WTC11 (cell line): ENCODE measurements around the gene SNX20. TPM values are rescaled to one million over a fixed set of nuclear protein-coding genes. Genes with fewer than 3 reads are reported as not detected.

Source experiments
- ATAC-seq: fragments of 200-7000 bp; cut with Tn5 transposase; 2 replicates; pipeline ENCODE4 v1.10.0; 2021; ENCODE audit warnings: mild to moderate bottlenecking, moderate library complexity
- CTCF ChIA-PET: fragments of 300-600 bp; sonication (Branson Sonifier 250); formaldehyde crosslinking; loops from one replicate; lab custom pipeline; 2021; ENCODE audit warnings: antibody characterized with exemption; lab: Charles Lee
- POLR2A ChIA-PET: fragments of 350-600 bp; sonication (Branson Sonifier 250); formaldehyde crosslinking; loops from one replicate; lab custom pipeline; 2021; ENCODE audit warnings: antibody characterized with exemption; lab: Charles Lee
- DNase-seq: peaks from one replicate; pipeline ENCODE4 v3.0.0; 2021; ENCODE audit warnings: low spot score
- H3K27ac Mint-ChIP-seq: 2 replicates; pipeline ENCODE4 v1.8.0; 2021; ENCODE audit warnings: mixed read lengths
- H3K27me3 Mint-ChIP-seq: 2 replicates; pipeline ENCODE4 v1.8.0; 2021; ENCODE audit warnings: low read depth, mild to moderate bottlenecking, moderate library complexity, mixed read lengths
- H3K36me3 Mint-ChIP-seq: 2 replicates; pipeline ENCODE4 v1.8.0; 2021; ENCODE audit warnings: mixed read lengths
- H3K4me1 Mint-ChIP-seq: 2 replicates; pipeline ENCODE4 v1.8.0; 2022; ENCODE audit warnings: mixed read lengths
- H3K4me3 Mint-ChIP-seq: 2 replicates; pipeline ENCODE4 v1.8.0; 2021; ENCODE audit warnings: mild to moderate bottlenecking, moderate library complexity, mixed read lengths
- H3K9me3 Mint-ChIP-seq: 2 replicates; pipeline ENCODE4 v1.8.0; 2021; ENCODE audit warnings: mixed read lengths
- CREB1 ChIP-seq: sonication (generic); formaldehyde crosslinking; IDR thresholded peaks from 2 replicates; pipeline ENCODE4 v1.8.0; 2023; ENCODE audit warnings: mild to moderate bottlenecking, missing genetic modification reagents
- EMX1 ChIP-seq: fragments of 250-450 bp; sonication (Bioruptor Pico); IDR thresholded peaks from 2 replicates; pipeline ENCODE4 v1.8.0; 2021; ENCODE audit warnings: mild to moderate bottlenecking
- ETV6 ChIP-seq: sonication (generic); formaldehyde crosslinking; IDR thresholded peaks from 2 replicates; pipeline ENCODE4 v1.8.1; 2022; ENCODE audit warnings: mild to moderate bottlenecking, missing genetic modification reagents
- GABPB1 ChIP-seq: sonication (generic); formaldehyde crosslinking; IDR thresholded peaks from 2 replicates; pipeline ENCODE4 v1.8.1; 2023; ENCODE audit warnings: mild to moderate bottlenecking, missing genetic modification reagents
- HMGA2 ChIP-seq: fragments of 250-450 bp; sonication (Bioruptor Pico); IDR thresholded peaks from 2 replicates; pipeline ENCODE4 v1.4.0; 2021; ENCODE audit warnings: mild to moderate bottlenecking, moderate library complexity
- JAZF1 ChIP-seq: fragments of 250-450 bp; sonication (Bioruptor Pico); IDR thresholded peaks from 2 replicates; pipeline ENCODE4 v1.9.0; 2021; ENCODE audit warnings: moderate library complexity, mild to moderate bottlenecking, inconsistent platforms
- MXD4 ChIP-seq: fragments of 250-450 bp; sonication (Bioruptor Pico); IDR thresholded peaks from 2 replicates; pipeline ENCODE4 v1.8.0; 2021; ENCODE audit warnings: mild to moderate bottlenecking, moderate library complexity, borderline replicate concordance
- NR3C1 ChIP-seq: sonication (generic); formaldehyde crosslinking; conservative IDR thresholded peaks from 2 replicates; pipeline ENCODE4 v1.8.1; 2023; ENCODE audit warnings: low read depth, mild to moderate bottlenecking, missing genetic modification reagents
- OVOL2 ChIP-seq: fragments of 250-450 bp; sonication (Bioruptor Pico); IDR thresholded peaks from 2 replicates; pipeline ENCODE4 v1.9.0; 2021; ENCODE audit warnings: mild to moderate bottlenecking, borderline replicate concordance
- ZNF219 ChIP-seq: sonication (generic); formaldehyde crosslinking; IDR thresholded peaks from 2 replicates; pipeline ENCODE4 v1.8.0; 2023; ENCODE audit warnings: missing genetic modification reagents, mild to moderate bottlenecking, borderline replicate concordance
- ZNF317 ChIP-seq: sonication (generic); formaldehyde crosslinking; IDR thresholded peaks from 2 replicates; pipeline ENCODE4 v1.8.1; 2023; ENCODE audit warnings: low read depth, mild to moderate bottlenecking, moderate library complexity, missing genetic modification reagents, borderline replicate concordance
- ZNF416 ChIP-seq: fragments of 250-450 bp; sonication (Bioruptor Pico); IDR thresholded peaks from 2 replicates; pipeline ENCODE4 v1.9.0; 2021; ENCODE audit warnings: mild to moderate bottlenecking, inconsistent platforms
- total RNA-seq: library from RNA; stranded (reverse); gene quantifications from 3 replicates; pipeline ENCODE4 v1.2.3, GENCODE V29; 2021
- TF ChIP-seq, protein P1 (sequence below): fragments of 250-450 bp; sonication (Bioruptor Pico); conservative IDR thresholded peaks from 2 replicates; pipeline ENCODE4 v1.9.0; 2021; ENCODE audit warnings: mild to moderate bottlenecking
- TF ChIP-seq, protein P2 (sequence below): fragments of 250-450 bp; sonication (Bioruptor Pico); IDR thresholded peaks from 2 replicates; pipeline ENCODE4 v1.9.0; 2021; ENCODE audit warnings: mild to moderate bottlenecking, borderline replicate concordance
- TF ChIP-seq, protein P3 (sequence below): sonication (generic); formaldehyde crosslinking; IDR thresholded peaks from 2 replicates; pipeline ENCODE4 v1.8.0; 2022; ENCODE audit warnings: missing genetic modification reagents
- TF ChIP-seq, protein P4 (sequence below): fragments of 250-450 bp; sonication (Bioruptor Pico); IDR thresholded peaks from 2 replicates; pipeline ENCODE4 v1.9.0; 2021; ENCODE audit warnings: moderate library complexity, mild to moderate bottlenecking, inconsistent platforms, borderline replicate concordance
- TF ChIP-seq, protein P5 (sequence below): sonication (generic); formaldehyde crosslinking; IDR thresholded peaks from 2 replicates; pipeline ENCODE4 v1.8.1; 2022; ENCODE audit warnings: mild to moderate bottlenecking, moderate library complexity, missing genetic modification reagents
- TF ChIP-seq, protein P6 (sequence below): sonication (generic); formaldehyde crosslinking; IDR thresholded peaks from 2 replicates; pipeline ENCODE4 v1.8.1; 2022; ENCODE audit warnings: mild to moderate bottlenecking, missing genetic modification reagents, moderate library complexity, borderline replicate concordance
- TF ChIP-seq, protein P7 (sequence below): sonication (generic); formaldehyde crosslinking; IDR thresholded peaks from 2 replicates; pipeline ENCODE4 v1.8.0; 2023; ENCODE audit warnings: missing genetic modification reagents
- TF ChIP-seq, protein P8 (sequence below): sonication (generic); formaldehyde crosslinking; IDR thresholded peaks from 2 replicates; pipeline ENCODE4 v1.8.0; 2022; ENCODE audit warnings: mild to moderate bottlenecking, missing genetic modification reagents

Gene SNX20
- total RNA-seq, 1 experiment from 2014 or later = not detected

DNA sequence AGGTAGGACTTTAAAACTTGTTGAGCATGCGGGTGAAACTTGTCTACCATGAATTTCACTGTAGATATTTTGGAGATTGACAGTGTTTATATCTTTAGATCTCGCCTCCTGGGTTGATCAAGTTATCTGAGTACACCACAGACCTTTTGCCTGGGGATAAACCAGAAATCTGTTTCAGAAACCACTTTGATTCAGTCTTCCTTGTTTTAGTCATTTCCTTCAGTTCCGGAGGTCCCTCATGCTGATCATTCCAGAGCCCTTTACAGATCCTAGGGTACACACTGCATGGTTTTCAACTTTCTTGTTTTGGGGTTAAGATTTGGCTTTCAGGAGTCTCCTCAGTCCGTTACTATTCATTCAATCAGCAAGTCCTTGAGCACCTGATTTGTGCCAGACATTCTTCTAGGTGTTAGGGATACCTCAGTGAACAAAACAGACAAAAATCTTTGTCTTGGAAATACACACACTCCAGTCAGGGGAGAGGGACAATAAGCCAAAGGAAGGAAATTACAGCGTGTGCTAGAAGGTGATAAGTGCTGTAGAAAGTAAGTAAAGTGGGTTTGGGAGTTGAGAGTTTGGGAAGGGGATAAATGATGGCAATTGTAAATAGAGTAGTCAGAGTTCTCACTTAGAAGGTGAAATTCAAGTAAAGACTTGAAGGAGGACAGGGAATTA lies 24.5 kb upstream of the SNX20 start:
- Mint-ChIP-seq H3K27ac (no peak overlapping the region), H3K27me3 (peaks cover 6% of the 10 kb centered on the region), H3K4me3 (no peak overlapping the region)
- CTCF ChIA-PET = no interaction called here
- TF ChIP-seq MXD4 (CRISPR knock-in tag) (no peak), OVOL2 (CRISPR knock-in tag) (no peak)
- TF ChIP-seq, protein P1, sequence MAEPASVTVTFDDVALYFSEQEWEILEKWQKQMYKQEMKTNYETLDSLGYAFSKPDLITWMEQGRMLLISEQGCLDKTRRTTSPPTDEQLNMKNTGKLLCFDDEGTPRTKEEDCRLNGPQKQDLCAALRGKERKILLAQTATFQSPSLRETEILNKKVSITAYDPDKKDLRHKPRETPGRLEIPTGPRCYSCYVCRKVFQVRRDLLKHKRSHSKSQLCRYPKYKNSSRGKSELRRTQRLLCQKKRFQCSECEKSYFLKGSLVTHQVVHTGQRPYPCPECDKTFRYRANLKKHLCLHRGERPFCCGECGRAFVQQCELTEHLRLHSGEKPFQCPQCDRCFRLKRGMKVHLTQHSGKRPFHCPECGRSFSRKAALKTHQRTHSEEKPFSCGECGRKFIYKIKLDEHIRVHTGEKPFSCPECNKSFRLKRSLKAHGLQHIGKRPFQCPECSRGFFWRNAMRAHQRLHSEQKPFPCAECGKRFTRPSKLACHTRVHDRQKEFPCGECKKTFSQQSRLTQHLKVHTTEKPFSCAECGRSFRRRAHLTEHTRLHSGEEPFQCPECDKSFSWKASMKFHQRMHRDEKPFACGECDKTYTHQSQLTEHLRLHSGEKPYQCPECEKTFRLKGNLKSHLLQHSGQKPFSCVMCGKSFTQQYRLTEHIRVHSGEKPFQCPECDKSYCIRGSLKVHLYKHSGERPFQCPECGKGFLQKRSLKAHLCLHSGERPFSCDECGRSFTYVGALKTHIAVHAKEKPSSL = no peak
- TF ChIP-seq, all 79 proteins: peak for 0
- H3K9me3 Mint-ChIP-seq = peaks cover 23% of the 10 kb centered on the region
- peaks cover 18% of the 10 kb centered on the region for H3K36me3 Mint-ChIP-seq
- DNase-seq (no peak), ATAC-seq (no peak)
- peaks cover 3% of the 10 kb centered on the region; the same call in 1 of the 2 replicates for H3K4me1 Mint-ChIP-seq
- POLR2A ChIA-PET = no interaction called here

DNA sequence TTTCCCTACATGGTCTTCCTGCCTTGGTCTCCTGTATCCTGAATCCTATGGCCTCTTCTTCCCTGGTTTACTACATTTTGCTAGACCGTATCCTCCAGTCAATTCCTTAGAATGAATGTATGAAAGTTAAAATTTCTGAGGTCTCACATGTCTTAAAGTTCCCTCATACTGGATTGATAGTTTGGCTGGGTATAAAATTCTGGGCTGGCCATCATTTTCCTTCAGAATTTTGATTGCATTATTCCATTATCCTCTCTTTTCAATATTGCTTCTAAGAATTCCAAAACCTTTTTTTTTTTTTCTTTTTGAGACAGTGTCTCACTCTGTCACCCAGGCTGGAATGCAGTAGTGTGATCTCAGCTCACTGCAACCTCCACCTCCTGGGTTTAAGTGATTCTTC lies 23.1 kb upstream of the SNX20 start:
- Mint-ChIP-seq H3K36me3 (peaks cover 18% of the 10 kb centered on the region), H3K9me3 (peaks cover 23% of the 10 kb centered on the region), H3K4me1 (peaks cover 2% of the 10 kb centered on the region; the same call in 1 of the 2 replicates), H3K4me3 (no peak overlapping the region), H3K27ac (no peak overlapping the region), H3K27me3 (peaks cover 6% of the 10 kb centered on the region)
- DNase-seq (no peak), ATAC-seq (no peak)
- CTCF ChIA-PET = interaction anchor here (1.5 kb wide), 1 partner anchor 102 kb away, joined by 6 read pairs; no protein-coding TSS in a partner anchor
- POLR2A ChIA-PET = no interaction called here
- TF ChIP-seq, protein P2, sequence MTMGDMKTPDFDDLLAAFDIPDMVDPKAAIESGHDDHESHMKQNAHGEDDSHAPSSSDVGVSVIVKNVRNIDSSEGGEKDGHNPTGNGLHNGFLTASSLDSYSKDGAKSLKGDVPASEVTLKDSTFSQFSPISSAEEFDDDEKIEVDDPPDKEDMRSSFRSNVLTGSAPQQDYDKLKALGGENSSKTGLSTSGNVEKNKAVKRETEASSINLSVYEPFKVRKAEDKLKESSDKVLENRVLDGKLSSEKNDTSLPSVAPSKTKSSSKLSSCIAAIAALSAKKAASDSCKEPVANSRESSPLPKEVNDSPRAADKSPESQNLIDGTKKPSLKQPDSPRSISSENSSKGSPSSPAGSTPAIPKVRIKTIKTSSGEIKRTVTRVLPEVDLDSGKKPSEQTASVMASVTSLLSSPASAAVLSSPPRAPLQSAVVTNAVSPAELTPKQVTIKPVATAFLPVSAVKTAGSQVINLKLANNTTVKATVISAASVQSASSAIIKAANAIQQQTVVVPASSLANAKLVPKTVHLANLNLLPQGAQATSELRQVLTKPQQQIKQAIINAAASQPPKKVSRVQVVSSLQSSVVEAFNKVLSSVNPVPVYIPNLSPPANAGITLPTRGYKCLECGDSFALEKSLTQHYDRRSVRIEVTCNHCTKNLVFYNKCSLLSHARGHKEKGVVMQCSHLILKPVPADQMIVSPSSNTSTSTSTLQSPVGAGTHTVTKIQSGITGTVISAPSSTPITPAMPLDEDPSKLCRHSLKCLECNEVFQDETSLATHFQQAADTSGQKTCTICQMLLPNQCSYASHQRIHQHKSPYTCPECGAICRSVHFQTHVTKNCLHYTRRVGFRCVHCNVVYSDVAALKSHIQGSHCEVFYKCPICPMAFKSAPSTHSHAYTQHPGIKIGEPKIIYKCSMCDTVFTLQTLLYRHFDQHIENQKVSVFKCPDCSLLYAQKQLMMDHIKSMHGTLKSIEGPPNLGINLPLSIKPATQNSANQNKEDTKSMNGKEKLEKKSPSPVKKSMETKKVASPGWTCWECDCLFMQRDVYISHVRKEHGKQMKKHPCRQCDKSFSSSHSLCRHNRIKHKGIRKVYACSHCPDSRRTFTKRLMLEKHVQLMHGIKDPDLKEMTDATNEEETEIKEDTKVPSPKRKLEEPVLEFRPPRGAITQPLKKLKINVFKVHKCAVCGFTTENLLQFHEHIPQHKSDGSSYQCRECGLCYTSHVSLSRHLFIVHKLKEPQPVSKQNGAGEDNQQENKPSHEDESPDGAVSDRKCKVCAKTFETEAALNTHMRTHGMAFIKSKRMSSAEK (CRISPR knock-in tag) = no peak
- TF ChIP-seq HMGA2 (CRISPR knock-in tag) = no peak
- TF ChIP-seq, protein P3, sequence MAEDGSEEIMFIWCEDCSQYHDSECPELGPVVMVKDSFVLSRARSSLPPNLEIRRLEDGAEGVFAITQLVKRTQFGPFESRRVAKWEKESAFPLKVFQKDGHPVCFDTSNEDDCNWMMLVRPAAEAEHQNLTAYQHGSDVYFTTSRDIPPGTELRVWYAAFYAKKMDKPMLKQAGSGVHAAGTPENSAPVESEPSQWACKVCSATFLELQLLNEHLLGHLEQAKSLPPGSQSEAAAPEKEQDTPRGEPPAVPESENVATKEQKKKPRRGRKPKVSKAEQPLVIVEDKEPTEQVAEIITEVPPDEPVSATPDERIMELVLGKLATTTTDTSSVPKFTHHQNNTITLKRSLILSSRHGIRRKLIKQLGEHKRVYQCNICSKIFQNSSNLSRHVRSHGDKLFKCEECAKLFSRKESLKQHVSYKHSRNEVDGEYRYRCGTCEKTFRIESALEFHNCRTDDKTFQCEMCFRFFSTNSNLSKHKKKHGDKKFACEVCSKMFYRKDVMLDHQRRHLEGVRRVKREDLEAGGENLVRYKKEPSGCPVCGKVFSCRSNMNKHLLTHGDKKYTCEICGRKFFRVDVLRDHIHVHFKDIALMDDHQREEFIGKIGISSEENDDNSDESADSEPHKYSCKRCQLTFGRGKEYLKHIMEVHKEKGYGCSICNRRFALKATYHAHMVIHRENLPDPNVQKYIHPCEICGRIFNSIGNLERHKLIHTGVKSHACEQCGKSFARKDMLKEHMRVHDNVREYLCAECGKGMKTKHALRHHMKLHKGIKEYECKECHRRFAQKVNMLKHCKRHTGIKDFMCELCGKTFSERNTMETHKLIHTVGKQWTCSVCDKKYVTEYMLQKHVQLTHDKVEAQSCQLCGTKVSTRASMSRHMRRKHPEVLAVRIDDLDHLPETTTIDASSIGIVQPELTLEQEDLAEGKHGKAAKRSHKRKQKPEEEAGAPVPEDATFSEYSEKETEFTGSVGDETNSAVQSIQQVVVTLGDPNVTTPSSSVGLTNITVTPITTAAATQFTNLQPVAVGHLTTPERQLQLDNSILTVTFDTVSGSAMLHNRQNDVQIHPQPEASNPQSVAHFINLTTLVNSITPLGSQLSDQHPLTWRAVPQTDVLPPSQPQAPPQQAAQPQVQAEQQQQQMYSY (CRISPR knock-in tag) = no peak
- TF ChIP-seq, protein P4, sequence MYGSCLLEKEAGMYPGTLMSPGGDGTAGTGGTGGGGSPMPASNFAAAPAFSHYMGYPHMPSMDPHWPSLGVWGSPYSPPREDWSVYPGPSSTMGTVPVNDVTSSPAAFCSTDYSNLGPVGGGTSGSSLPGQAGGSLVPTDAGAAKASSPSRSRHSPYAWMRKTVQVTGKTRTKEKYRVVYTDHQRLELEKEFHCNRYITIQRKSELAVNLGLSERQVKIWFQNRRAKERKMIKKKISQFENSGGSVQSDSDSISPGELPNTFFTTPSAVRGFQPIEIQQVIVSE = no peak
- TF ChIP-seq ZNF219 = no peak
- no peak for TF ChIP-seq JAZF1 (CRISPR knock-in tag)
- no peak for TF ChIP-seq GABPB1 (CRISPR knock-in tag)
- no peak for TF ChIP-seq NR3C1 (CRISPR knock-in tag)
- TF ChIP-seq, protein P5, sequence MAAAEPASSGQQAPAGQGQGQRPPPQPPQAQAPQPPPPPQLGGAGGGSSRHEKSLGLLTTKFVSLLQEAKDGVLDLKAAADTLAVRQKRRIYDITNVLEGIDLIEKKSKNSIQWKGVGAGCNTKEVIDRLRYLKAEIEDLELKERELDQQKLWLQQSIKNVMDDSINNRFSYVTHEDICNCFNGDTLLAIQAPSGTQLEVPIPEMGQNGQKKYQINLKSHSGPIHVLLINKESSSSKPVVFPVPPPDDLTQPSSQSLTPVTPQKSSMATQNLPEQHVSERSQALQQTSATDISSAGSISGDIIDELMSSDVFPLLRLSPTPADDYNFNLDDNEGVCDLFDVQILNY (CRISPR knock-in tag) = no peak
- TF ChIP-seq, protein P6, sequence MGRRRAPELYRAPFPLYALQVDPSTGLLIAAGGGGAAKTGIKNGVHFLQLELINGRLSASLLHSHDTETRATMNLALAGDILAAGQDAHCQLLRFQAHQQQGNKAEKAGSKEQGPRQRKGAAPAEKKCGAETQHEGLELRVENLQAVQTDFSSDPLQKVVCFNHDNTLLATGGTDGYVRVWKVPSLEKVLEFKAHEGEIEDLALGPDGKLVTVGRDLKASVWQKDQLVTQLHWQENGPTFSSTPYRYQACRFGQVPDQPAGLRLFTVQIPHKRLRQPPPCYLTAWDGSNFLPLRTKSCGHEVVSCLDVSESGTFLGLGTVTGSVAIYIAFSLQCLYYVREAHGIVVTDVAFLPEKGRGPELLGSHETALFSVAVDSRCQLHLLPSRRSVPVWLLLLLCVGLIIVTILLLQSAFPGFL = no peak
- TF ChIP-seq, protein P7, sequence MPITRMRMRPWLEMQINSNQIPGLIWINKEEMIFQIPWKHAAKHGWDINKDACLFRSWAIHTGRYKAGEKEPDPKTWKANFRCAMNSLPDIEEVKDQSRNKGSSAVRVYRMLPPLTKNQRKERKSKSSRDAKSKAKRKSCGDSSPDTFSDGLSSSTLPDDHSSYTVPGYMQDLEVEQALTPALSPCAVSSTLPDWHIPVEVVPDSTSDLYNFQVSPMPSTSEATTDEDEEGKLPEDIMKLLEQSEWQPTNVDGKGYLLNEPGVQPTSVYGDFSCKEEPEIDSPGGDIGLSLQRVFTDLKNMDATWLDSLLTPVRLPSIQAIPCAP (CRISPR knock-in tag) = no peak
- no peak for TF ChIP-seq EMX1 (CRISPR knock-in tag)
- TF ChIP-seq ZNF317 (CRISPR knock-in tag) = no peak
- no peak for TF ChIP-seq CREB1 (CRISPR knock-in tag)
- no peak for TF ChIP-seq ETV6 (CRISPR knock-in tag)
- TF ChIP-seq ZNF416 (CRISPR knock-in tag) = no peak
- TF ChIP-seq, protein P8, sequence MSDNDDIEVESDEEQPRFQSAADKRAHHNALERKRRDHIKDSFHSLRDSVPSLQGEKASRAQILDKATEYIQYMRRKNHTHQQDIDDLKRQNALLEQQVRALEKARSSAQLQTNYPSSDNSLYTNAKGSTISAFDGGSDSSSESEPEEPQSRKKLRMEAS (CRISPR knock-in tag) = no peak
